ENCODE measurements around the gene GSC.

The GSC gene

GRCh38 chr14:94773655-94774343, 3.9 kb upstream of the GSC start:
- TF ChIP-seq CTCF (IDR thresholded peaks at IDR 0.05; ENCODE audit: low read depth, low read length): no peak
- peaks cover 71% of the 10 kb centered on the region for H3K27me3 ChIP-seq
- H3K4me1 ChIP-seq: no peaks in the 10 kb centered on the region
- no peaks in the 10 kb centered on the region for H3K36me3 ChIP-seq
- H3K4me3 ChIP-seq (ENCODE audit: low read depth, low read length): no peak overlapping the region
- no peak for DNase-seq
- H3K9me3 ChIP-seq: no peaks in the 10 kb centered on the region

GRCh38 chr14:94773061-94773648, 3.2 kb upstream of the GSC start:
- no peak for TF ChIP-seq CTCF (IDR thresholded peaks at IDR 0.05; ENCODE audit: low read depth, low read length)
- Histone ChIP-seq H3K4me1 (no peaks in the 10 kb centered on the region), H3K9me3 (no peaks in the 10 kb centered on the region), H3K27me3 (peaks cover 77% of the 10 kb centered on the region), H3K4me3 (ENCODE audit: low read depth, low read length) (no peak overlapping the region), H3K36me3 (no peaks in the 10 kb centered on the region)
- DNase-seq: no peak

GRCh38 chr14:94772548-94772947, 2.6 kb upstream of the GSC start:
- H3K4me3 ChIP-seq (ENCODE audit: low read depth, low read length): no peak overlapping the region
- no peaks in the 10 kb centered on the region for H3K4me1 ChIP-seq
- no peak for TF ChIP-seq CTCF (IDR thresholded peaks at IDR 0.05; ENCODE audit: low read depth, low read length)
- H3K9me3 ChIP-seq: no peaks in the 10 kb centered on the region
- peaks cover 82% of the 10 kb centered on the region for H3K27me3 ChIP-seq
- DNase-seq: no peak
- no peaks in the 10 kb centered on the region for H3K36me3 ChIP-seq

GRCh38 chr14:94771906-94772490, 2.1 kb upstream of the GSC start:
- Histone ChIP-seq H3K4me1 (no peaks in the 10 kb centered on the region), H3K27me3 (peaks cover 88% of the 10 kb centered on the region), H3K9me3 (no peaks in the 10 kb centered on the region), H3K36me3 (no peaks in the 10 kb centered on the region), H3K4me3 (ENCODE audit: low read depth, low read length) (no peak overlapping the region)
- no peak for TF ChIP-seq CTCF (IDR thresholded peaks at IDR 0.05; ENCODE audit: low read depth, low read length)
- DNase-seq: no peak

- no peak overlapping the region for H3K4me3 ChIP-seq (ENCODE audit: low read depth, low read length)
- peaks cover 93% of the 10 kb centered on the region for H3K27me3 ChIP-seq
- no peak for TF ChIP-seq CTCF (IDR thresholded peaks at IDR 0.05; ENCODE audit: low read depth, low read length)
- no peaks in the 10 kb centered on the region for H3K4me1 ChIP-seq
- DNase-seq: no peak
- H3K9me3 ChIP-seq: no peaks in the 10 kb centered on the region
- no peaks in the 10 kb centered on the region for H3K36me3 ChIP-seq
These were observed 1.4 kb upstream of the GSC start for GRCh38 chr14:94771158-94771905.

Data from BE2C (cell line).